Breast epithelium (tissue), 3 donors: Measurements from ENCODE around the gene TMEM179B.
A peak's percentile ranks its signal among the peaks of the same experiment; 100 is the strongest.

Experiments used
- POLR2A ChIP-seq: fragments of 450-650 bp; IDR thresholded peaks from one replicate; pipeline ENCODE4 v1.6.1; 2016; ENCODE audit warnings: antibody characterized with exemption, mild to moderate bottlenecking, moderate library complexity
- POLR2AphosphoS5 ChIP-seq, 3 donors: sonication (generic); formaldehyde crosslinking; IDR thresholded peaks; one replicate each; pipeline ENCODE4 v1.6.1; 2017; ENCODE audit warnings: antibody characterized with exemption in 3 of 3
- TF ChIP-seq, protein P1 (sequence below), 3 donors: fragments of 450-650 bp; IDR thresholded peaks; one replicate each; pipeline ENCODE4 v1.5.1; 2016 to 2017; ENCODE audit warnings: antibody characterized with exemption in 3 of 3, mild to moderate bottlenecking in 3 of 3, moderate library complexity in 3 of 3

GRCh38 chr11:62791501-62792201 lies 4.4 kb downstream of the TMEM179B start, which contains the start of gene TMEM223:
- TF ChIP-seq POLR2A (no peak), POLR2AphosphoS5 (IDR thresholded peaks at IDR 0.05) (peak; percentile 58 to 85 (median 60))
- TF ChIP-seq, protein P1, sequence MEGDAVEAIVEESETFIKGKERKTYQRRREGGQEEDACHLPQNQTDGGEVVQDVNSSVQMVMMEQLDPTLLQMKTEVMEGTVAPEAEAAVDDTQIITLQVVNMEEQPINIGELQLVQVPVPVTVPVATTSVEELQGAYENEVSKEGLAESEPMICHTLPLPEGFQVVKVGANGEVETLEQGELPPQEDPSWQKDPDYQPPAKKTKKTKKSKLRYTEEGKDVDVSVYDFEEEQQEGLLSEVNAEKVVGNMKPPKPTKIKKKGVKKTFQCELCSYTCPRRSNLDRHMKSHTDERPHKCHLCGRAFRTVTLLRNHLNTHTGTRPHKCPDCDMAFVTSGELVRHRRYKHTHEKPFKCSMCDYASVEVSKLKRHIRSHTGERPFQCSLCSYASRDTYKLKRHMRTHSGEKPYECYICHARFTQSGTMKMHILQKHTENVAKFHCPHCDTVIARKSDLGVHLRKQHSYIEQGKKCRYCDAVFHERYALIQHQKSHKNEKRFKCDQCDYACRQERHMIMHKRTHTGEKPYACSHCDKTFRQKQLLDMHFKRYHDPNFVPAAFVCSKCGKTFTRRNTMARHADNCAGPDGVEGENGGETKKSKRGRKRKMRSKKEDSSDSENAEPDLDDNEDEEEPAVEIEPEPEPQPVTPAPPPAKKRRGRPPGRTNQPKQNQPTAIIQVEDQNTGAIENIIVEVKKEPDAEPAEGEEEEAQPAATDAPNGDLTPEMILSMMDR (IDR thresholded peaks at IDR 0.05): peak in 2 of 3 donors; percentile 24 to 25
